GM23248 (cell line): ENCODE results near the gene DNLZ. TPM values are rescaled to one million over a fixed set of nuclear protein-coding genes. Genes with fewer than 3 reads are reported as not detected.
"Not testable (repeated sequence)": the region's sequence is repeated elsewhere in the genome, so short reads cannot be mapped to it uniquely, and the experiment has no call there.

Experiments used
- DNase-seq: peaks from one replicate; pipeline ENCODE4 v3.0.0-alpha.2; 2015
- H2AFZ ChIP-seq: fragments of 200-600 bp; sonication (generic); 2 replicates; pipeline ENCODE4 v1.6.1; 2016; ENCODE audit warnings: antibody characterized with exemption
- H3F3A ChIP-seq: fragments of 200-600 bp; sonication (generic); 2 replicates; pipeline ENCODE4 v1.6.1; 2016; ENCODE audit warnings: mild to moderate bottlenecking, antibody characterized with exemption, mixed run types; ENCODE audit not compliant: insufficient read depth
- H3K27ac ChIP-seq: fragments of 200-600 bp; sonication (generic); 2 replicates; pipeline ENCODE4 v1.5.1; 2016; ENCODE audit warnings: mild to moderate bottlenecking
- H3K27me3 ChIP-seq: fragments of 200-600 bp; sonication (generic); replicated peaks from 2 replicates; pipeline ENCODE4 v1.6.1; 2016; ENCODE audit warnings: mild to moderate bottlenecking; ENCODE audit not compliant: insufficient read depth
- H3K36me3 ChIP-seq: fragments of 200-600 bp; sonication (generic); 2 replicates; pipeline ENCODE4 v1.6.1; 2016; ENCODE audit warnings: low read depth, mild to moderate bottlenecking
- H3K4me1 ChIP-seq: fragments of 200-600 bp; sonication (generic); 2 replicates; pipeline ENCODE4 v1.6.1; 2016; ENCODE audit warnings: mild to moderate bottlenecking; ENCODE audit not compliant: insufficient read depth
- H3K4me2 ChIP-seq: fragments of 200-600 bp; sonication (generic); one replicate; pipeline ENCODE4 v1.6.1; 2016; ENCODE audit warnings: mild to moderate bottlenecking; ENCODE audit not compliant: unreplicated experiment
- H3K4me3 ChIP-seq: fragments of 200-600 bp; sonication (generic); 2 replicates; pipeline ENCODE4 v1.5.1; 2016; ENCODE audit warnings: mild to moderate bottlenecking
- H3K79me2 ChIP-seq: fragments of 200-600 bp; sonication (generic); 2 replicates; pipeline ENCODE4 v1.6.1; 2016; ENCODE audit warnings: mild to moderate bottlenecking; ENCODE audit not compliant: insufficient read depth
- H3K9ac ChIP-seq: fragments of 200-600 bp; sonication (generic); 2 replicates; pipeline ENCODE4 v1.6.1; 2016; ENCODE audit warnings: mild to moderate bottlenecking
- H3K9me2 ChIP-seq: fragments of 200-600 bp; sonication (generic); 2 replicates; pipeline ENCODE4 v1.6.1; 2016; ENCODE audit warnings: mixed run types, mild to moderate bottlenecking, moderate library complexity; ENCODE audit not compliant: insufficient read depth
- H3K9me3 ChIP-seq: fragments of 200-600 bp; sonication (generic); one replicate; pipeline ENCODE4 v1.6.1; 2017; ENCODE audit warnings: low read depth
- H4K20me1 ChIP-seq: fragments of 200-600 bp; sonication (generic); 2 replicates; pipeline ENCODE4 v1.6.0; 2016; ENCODE audit not compliant: insufficient read depth
- EZH2 ChIP-seq: fragments of 200-600 bp; sonication (generic); IDR thresholded peaks from 2 replicates; pipeline ENCODE4 v1.6.1; 2018; ENCODE audit warnings: antibody characterized with exemption, mild to moderate bottlenecking; ENCODE audit not compliant: insufficient read depth, poor library complexity, severe bottlenecking
- EZH2phosphoT487 ChIP-seq: fragments of 200-600 bp; sonication (generic); IDR thresholded peaks from 2 replicates; pipeline ENCODE4 v1.6.1; 2018; ENCODE audit warnings: antibody characterized with exemption, moderate library complexity, mild to moderate bottlenecking, low read depth; ENCODE audit not compliant: insufficient read depth
- WGBS, 2 experiments: methylation state at CpG; one replicate each; pipeline ENCODE4 v1.1.6; 2015 to 2017; ENCODE audit warnings: low lambda C conversion rate in 2 of 2, low coverage in 1 of 2; ENCODE audit errors: missing lambda C conversion rate in 2 of 2; 5-methylcytosine and 5-hydroxymethylcytosine counted together
- in situ Hi-C: fragments of 300-500 bp; cut with MboI; formaldehyde crosslinking; loops from 2 replicates; pipeline ENCODE4 v1.15.0; 2020
- polyA plus RNA-seq: library from polyadenylated mRNA; unstranded; fragments of >200 nt; fragmentation: Nextera tagmentation; extraction: Ambion mirVana; gene quantifications from 2 replicates; pipeline ENCODE4 v1.2.1, GENCODE V29; 2016
- total RNA-seq: library from RNA; depleted of rRNA; stranded (reverse); fragments of >200 nt; shearing (Covaris generic); gene quantifications from 2 replicates; pipeline ENCODE4 v1.2.3, GENCODE V29; 2014

DNLZ gene
- total and polyA plus RNA-seq, 2 experiments from 2014 or later, result 27.1 to 49.8 TPM

GRCh38 chr9:136321561-136321960 is 42.0 kb downstream of the DNLZ start:
- Histone ChIP-seq H3K79me2 (no peaks in the 10 kb centered on the region), H3K9me2 (no peaks in the 10 kb centered on the region), H3K27me3 (no peaks in the 10 kb centered on the region), H3K36me3 (no peaks in the 10 kb centered on the region), H4K20me1 (no peaks in the 10 kb centered on the region), H3F3A (peaks cover 8% of the 10 kb centered on the region), H3K9ac (no peak overlapping the region), H3K27ac (no peak overlapping the region), H3K4me3 (no peak overlapping the region), H2AFZ (no peak overlapping the region), H3K4me1 (peaks cover 6% of the 10 kb centered on the region), H3K9me3 (no peaks in the 10 kb centered on the region), H3K4me2 (no peak overlapping the region)
- WGBS, 2 experiments, result 85 to 88% methylated on average over 19 of the region's 19 CpGs
- DNase-seq, result no peak
- no peak for TF ChIP-seq EZH2
- TF ChIP-seq EZH2phosphoT487, result no peak
- in situ Hi-C loops, result no loop called here

GRCh38 chr9:136320972-136321371 is 42.6 kb downstream of the DNLZ start:
- H3K79me2 ChIP-seq, H3K4me1 ChIP-seq, H3K9me2 ChIP-seq, H3K27ac ChIP-seq, H3K36me3 ChIP-seq, H3K4me3 ChIP-seq, DNase-seq, in situ Hi-C loops, H3K4me2 ChIP-seq, H3F3A ChIP-seq, H4K20me1 ChIP-seq, H3K9me3 ChIP-seq, H3K9ac ChIP-seq, H3K27me3 ChIP-seq, H2AFZ ChIP-seq: not testable (repeated sequence)

- H3K9me3 ChIP-seq, H3K9ac ChIP-seq, DNase-seq, H3K36me3 ChIP-seq, H3K79me2 ChIP-seq, H3K4me2 ChIP-seq, H3K27ac ChIP-seq, H3K4me3 ChIP-seq, in situ Hi-C loops, H3K27me3 ChIP-seq, H3K9me2 ChIP-seq, H3F3A ChIP-seq, H2AFZ ChIP-seq, H3K4me1 ChIP-seq, H4K20me1 ChIP-seq: not testable (repeated sequence)
- WGBS, 2 experiments, result 75 to 77% methylated on average over 3 of the region's 3 CpGs
Observed at GRCh38 chr9:136319955-136320354, 43.6 kb downstream of the DNLZ start.

GRCh38 chr9:136319244-136319643 is 44.3 kb downstream of the DNLZ start:
- H3K27me3 ChIP-seq, H3K9me3 ChIP-seq, in situ Hi-C loops: not testable (repeated sequence)

GRCh38 chr9:136318776-136319241 is 44.7 kb downstream of the DNLZ start:
- Histone ChIP-seq H3K27ac (no peak overlapping the region), H4K20me1 (no peaks in the 10 kb centered on the region), H3K36me3 (no peaks in the 10 kb centered on the region), H3K4me3 (no peak overlapping the region), H3K79me2 (no peaks in the 10 kb centered on the region), H3K9me2 (no peaks in the 10 kb centered on the region), H3K4me1 (no peaks in the 10 kb centered on the region), H2AFZ (no peak overlapping the region), H3F3A (peaks cover 8% of the 10 kb centered on the region), H3K9me3 (no peaks in the 10 kb centered on the region), H3K4me2 (no peak overlapping the region), H3K9ac (no peak overlapping the region), H3K27me3 (no peaks in the 10 kb centered on the region)
- in situ Hi-C loops, result no loop called here
- WGBS, 2 experiments, result 79 to 83% methylated on average over 10 to 16 of the region's 16 CpGs
- DNase-seq, result no peak
- TF ChIP-seq EZH2phosphoT487 (no peak), EZH2 (no peak)

More at GRCh38 chr9:136319244-136319643, 44.3 kb downstream of the DNLZ start:
- 95 to 96% methylated on average over 6 to 14 of the region's 14 CpGs for WGBS, 2 experiments
- not testable (repeated sequence) for H3K4me2 ChIP-seq, H3K36me3 ChIP-seq, DNase-seq, H3K27ac ChIP-seq, H3K9ac ChIP-seq, H3K4me3 ChIP-seq, H3K9me2 ChIP-seq, H3K4me1 ChIP-seq, H4K20me1 ChIP-seq, H3F3A ChIP-seq, H3K79me2 ChIP-seq, H2AFZ ChIP-seq
